GM19455 (cell line): ENCODE results near the gene MGAT4A.
"Not testable (repeated sequence)": the region's sequence is repeated elsewhere in the genome, so short reads cannot be mapped to it uniquely, and the experiment has no call there.

Source experiments
- ATAC-seq: cut with Tn5 transposase; IDR thresholded peaks from one replicate; pipeline ENCODE4 v1.9.1; 2021; ENCODE audit not compliant: unreplicated experiment

Gene MGAT4A

DNA sequence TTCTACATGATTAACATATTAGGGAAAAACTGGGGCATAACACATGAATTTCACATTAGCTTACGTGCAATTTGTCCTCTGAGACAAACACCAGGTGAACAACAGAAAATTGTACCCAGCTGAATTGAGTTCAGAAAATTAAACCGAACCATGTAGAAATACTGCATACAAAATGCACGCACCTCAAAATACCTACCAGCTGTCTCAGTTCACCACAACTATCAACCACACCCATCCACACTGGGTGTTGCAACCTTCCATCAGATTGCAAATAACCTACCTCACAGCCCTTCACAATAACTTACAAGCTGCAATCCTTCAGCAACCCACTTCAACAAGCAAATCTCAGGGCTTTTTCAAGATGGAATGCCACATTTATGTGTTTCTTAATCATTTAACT is 66.6 kb downstream of the MGAT4A start:
- ATAC-seq = no peak

DNA sequence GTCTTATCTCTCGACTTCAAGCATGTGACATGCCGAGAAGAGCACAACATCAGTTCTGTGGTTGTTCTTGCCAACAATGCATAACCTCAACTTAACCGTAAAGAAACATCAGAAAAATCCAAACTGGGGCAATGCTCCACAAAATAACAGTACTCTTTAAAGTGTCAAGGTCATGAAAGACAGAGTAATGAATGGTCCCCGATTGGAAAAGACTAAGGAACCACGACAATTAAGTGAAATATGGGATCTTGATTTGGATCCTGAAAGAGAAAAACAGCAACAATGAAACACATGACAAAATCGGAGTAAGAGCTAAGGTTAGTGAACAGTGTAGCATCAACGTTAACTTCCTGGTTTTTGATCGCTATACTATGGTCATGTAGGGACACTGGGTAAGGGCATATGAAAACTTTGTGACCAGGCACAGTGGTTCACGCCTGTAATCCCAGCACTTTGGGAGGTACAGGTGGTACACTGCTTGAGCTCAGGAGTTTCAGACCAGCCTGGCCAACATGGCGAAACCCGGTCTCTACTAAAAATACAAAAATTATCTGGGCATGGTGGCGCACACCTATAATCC is 67.3 kb downstream of the MGAT4A start:
- ATAC-seq = no peak

DNA sequence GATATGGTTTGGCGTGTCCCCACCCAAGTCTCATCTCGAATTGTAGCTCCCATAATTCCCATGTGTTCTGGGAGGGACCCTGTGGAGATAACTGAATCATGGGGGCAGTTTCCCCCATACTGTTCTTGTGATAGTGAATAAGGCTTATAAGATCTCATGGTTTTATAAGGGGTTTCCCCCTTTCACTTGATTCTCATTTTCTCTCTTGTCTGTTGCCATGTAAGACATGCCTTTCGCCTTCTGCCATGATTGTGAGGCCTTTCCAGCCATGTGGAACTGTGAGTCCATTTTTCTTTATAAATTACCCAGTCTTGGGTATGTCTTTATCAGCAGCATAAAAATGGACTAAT is 71.5 kb downstream of the MGAT4A start:
- ATAC-seq = not testable (repeated sequence)

DNA sequence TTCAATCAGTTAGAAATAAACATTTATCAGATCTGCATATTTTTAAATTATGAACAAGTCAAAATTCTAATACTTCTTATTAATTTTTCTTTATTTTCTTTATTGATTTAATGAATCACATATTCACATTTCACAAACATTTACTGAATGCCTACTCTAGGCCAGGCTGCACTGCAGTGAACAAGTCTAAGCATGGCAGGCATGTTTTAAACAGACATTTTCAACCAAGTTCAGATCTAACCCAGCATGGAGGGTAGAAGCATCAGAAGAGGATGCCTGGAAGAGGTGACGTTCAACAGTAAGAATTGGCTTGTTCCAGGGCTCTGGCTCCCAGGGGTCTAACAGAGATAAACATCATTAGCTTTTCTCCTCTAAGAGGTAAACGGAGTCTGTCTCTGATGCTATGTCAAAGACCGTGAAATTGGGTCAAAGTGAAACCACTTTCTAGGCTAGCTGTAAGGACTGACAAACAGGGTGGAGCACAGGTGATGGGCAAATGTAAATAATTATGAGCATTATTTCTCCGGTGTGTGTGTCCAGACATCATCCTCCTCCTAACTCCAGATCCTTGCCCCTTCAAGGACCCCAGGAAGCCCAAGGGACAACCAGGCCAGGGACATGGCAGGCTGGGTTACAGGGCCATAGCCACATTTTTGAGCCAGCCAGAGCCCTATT is 72.0 kb downstream of the MGAT4A start:
- ATAC-seq = no peak

DNA sequence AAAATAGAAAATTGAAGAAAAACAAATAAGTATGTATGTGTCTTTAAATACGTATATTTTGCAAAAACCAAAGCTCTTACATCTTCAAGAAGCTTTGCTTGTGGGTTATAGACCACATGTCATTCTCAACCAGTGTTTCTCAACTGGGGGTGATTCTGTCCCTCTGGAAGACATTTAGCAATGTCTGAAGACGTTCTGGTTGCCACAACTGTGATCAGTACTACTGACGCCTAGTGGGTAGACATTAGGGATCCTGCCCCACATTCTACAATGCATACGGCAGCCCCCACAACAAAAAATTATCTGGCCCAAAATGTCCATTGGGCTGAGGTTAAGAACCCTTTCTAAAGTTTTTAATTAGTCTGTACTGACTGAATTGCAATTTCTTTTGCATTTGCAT is 74.1 kb downstream of the MGAT4A start:
- no peak for ATAC-seq

DNA sequence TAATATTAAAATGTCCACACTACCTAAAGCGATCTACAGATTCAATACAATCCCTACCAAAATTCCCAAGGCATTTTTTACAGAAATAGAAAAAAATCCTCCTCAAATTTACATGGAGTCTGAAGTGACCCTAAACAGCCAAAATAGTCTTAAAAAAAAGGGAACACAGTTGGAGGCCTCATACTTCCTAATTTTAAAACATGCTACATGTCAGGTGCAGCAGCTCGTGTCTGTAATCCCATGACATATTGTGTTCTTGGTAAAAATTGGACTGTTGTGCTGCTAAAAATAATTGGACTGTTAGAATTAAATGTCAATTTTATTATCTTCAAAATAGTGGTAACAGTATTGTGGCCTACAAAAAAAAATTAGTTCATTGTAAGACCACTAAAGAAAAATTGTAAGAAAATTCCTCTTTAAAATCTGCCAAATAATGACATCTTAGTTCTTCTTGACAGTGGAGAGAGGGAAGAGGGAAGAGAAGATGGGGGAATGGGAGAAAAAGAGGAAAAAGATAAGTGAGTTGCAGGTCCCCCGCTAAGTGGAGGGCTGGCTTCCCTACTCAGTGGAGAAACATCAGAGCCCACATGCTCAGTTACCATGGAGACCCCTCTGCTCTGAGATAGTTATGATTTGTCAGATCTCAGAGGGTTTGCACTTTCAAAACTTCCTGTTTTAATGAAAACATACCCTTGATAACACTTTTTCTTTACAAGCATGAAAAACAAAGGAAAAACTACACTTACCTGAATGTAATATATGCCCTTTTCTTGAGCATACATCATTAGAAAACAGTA is 76.0 kb downstream of the MGAT4A start:
- no peak for ATAC-seq

DNA sequence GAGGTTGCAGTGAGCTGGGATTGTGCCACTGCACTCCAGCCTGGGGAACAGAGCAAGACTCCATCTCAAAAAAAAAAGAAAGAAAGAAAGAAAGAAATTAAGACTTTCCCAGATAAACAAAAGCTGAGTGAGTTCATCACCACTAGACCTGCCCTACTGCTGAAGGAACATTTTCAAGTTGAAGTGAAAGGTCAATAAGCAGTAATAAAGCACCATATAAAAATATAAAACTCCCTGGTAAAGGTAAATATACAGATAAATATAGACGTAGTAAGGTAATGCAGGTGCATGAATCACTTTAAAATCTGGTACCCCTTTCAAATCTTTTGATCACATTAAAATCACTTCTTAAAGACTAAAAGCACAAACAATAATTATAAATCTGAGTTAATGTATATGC is 79.9 kb downstream of the MGAT4A start:
- no peak for ATAC-seq

DNA sequence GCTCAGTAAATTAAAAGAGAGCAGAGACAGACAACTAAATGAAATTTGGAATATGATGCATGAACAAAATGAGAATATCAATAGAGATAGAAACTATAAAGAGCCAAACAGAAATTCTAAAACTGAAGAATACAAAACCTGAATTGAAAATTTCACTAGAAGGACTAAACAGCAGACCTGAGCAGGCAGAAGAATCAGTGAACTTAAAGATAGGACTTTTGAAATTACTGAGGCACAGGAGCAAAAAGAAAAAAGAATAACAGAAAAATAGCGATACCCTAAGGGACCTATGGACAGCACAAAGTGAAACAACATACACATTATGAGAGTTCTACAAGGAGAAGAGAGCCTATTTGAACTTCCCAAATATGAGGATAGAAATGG is 80.9 kb downstream of the MGAT4A start:
- ATAC-seq = no peak

DNA sequence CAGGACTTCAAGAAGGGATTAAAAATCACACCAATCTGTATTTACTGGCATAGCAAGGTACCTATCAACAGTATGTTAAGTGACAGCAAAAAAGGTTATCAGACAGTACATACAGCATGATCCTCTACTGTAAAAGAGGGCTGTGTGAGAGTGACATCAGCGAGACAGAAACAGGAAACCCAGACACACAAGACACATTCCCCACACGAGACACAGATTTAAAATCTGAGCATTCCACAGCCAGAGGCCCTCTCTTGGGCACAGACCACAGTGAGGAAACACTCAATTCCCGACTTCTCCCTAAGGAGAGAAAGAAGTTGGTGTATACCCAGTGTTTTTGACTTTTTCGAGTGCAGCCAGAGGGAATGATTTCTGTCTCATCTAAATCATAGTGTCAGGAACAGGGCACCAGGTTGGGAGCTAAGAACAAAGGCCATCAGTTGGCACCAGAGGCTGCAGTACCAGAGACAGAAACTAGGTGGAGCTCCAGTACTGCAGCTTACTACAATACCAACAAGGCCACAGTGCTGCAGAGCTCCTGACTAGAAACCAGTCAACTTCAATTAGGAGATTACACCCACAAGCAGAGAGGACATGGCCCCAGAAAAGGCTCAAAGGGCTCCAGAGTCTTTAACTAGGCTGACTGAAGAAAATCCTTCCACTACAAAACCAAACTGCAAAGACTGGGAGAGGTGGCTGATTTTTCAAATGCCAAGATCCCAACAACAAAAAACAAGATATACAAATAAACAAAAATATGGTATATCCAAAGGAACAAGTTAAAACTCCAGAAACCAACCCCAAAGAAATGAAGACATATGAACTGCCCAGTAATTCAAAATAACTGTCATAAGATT is 81.6 kb downstream of the MGAT4A start:
- no peak for ATAC-seq

DNA sequence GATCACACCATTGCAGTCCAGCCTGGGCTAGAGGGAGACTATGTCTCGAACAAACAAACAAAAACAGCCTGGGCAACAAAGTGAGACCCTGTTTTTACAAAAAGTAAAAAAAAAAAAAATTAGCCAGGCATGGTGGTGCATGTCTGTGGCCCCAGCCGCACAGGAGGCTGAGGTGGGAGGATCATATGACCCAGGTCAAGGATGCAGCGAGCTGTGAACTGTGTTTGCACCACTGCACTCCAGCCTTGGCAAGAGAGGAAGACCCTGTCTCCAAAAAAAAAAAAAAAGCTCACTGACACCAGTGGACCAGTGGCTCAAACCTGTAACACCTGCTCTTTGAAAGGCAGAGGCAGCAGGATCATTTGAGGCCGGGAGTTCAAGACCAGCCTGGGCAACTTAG is 82.5 kb downstream of the MGAT4A start:
- ATAC-seq = no peak

DNA sequence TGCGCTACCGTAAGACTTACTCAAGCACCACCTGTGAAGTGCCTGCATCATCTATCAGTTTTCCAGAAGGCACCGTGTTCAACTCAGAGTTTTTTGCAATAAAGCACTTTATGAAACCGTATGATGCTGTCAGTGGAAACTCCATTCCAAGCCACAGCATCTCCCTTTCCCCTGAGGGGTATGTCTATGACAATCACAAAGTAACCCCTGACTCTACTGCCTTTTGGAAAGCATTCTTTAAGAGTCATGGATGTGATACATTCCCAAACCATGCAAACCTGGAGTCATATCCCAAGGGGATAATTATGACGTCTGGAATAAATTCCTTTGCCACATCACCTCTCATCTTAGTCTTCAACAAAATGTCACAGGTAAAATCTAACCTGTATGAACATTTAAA is 83.3 kb downstream of the MGAT4A start:
- ATAC-seq = no peak

DNA sequence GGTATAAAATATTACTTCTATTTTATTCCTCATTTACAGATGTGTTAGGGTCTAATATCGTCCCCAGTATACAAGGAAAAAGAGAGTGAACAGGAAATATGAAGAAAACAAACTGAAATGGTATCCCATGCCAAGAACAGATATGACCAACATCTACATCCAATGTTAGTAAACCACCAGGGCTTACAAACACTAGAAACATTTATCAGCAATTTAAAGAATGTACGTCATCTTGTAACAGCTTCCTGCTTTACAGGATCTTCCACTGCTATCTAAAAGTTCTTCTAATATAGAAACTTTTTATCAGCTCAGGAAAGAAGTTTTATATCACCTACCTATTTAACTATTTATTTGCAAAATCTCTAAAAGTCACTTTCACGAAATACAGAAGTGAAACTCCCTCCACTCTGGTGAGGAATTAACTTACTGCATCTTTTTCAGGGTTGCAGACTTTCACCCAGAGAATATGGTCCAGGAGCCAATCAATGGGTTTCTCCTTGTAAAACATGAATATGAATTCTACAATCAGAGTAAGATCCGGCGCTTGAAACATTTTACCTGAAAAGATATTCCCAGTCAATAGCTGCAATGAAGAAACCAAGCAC is 87.3 kb downstream of the MGAT4A start:
- no peak for ATAC-seq

DNA sequence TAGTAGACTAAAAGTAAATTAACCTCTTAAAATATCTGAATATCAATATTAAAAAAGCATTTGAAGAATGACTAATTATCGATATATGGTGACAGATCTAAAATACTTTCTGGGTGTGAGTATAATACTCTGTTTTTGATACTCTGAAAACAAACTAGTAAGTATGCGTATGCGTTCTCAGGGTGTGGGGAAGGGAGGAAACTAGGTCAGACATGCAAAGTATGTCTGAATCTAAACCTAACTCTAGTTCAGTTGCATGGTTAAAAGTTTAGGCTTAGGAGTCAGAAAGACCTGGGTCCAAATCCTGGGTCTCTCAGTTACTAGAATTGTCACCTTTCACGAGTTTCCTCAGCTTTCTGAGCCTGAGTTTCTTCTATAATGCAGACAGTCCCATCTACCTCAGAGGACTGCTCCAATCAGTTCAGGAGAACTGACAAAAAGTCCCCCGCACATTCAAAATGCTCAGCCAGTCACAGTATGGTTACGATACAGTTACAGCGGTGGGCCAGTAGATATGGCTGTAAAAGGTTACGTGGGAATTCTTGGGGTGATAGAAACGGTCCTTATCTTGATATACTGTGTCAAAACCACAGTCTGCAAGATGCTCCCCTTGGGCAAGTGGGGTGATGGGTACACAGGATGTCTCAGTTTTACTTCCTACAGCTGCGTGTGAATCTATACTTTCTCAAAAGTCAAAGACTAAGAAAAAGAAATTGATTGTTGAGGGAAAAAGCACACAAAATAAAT is 93.4 kb downstream of the MGAT4A start:
- peak; percentile 82 for ATAC-seq

DNA sequence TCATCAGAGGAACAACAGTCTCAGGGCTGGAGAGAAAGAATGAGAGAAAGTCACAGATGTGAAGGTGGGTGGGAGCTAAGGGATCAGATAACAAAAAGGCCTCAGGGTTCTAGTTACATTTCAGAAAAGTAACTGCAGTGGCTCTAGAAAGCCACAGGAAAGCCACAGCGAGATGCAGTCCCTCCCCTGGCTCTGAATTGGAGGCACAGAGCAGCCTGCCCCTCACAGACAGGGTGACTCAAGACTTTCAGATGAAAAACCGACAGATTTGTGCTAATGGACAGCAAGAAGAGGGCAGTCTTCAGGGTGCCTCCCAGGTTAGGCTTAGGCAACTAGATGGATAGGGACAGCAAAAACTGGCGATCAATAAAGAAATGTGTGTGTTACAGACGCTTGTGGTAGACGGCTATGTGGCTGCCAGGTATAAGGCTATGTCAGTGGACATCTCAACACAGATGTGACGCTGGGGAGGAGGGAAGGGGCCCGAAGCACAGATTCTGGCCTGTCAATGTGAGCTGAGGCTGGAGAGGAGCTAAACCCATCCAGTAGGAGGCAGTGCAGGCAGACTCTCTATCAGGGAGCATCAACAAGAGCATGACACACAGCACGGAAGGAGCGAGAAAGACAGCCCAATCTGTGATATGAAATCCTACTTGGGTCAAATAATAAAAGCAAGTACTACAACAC is 96.4 kb downstream of the MGAT4A start:
- ATAC-seq = no peak

DNA sequence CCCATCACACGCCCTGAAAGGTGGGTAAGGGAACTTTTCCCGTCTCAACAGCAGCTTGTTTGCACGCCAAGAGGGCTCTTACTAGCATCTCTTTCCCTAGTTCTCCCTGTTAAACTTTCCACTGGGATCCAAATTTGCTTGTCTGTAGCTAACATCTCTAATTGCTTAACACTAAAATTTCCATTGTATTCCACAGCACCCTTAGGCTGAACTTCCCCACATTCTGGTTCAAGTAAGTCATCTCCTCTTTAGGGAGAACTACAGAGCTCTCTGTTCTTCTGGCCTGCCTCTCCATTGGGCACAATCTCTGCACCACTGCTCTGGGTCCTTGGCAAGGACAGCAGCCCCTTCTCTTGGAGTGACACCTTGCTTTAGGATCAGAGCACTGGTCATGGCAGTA is 98.6 kb downstream of the MGAT4A start:
- no peak for ATAC-seq

DNA sequence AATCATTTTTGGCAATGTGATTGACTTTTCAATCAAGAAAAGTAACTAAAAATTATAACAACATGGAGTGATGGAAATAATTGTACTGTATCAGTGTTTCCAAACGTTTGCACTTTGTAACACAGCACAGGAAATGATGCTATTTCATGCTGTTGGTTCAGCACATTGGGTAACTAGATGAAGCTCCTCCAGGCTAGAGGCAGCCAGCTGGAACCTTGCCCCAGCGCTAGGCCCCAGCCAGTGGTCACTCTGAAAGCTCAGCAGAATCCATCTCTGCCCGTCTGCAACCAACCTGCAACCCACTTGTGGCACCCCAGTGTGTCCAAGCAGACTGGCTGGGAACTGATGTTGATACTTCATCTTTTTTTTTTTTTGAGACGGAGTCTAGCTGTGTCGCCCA is 107.3 kb downstream of the MGAT4A start:
- ATAC-seq = no peak

DNA sequence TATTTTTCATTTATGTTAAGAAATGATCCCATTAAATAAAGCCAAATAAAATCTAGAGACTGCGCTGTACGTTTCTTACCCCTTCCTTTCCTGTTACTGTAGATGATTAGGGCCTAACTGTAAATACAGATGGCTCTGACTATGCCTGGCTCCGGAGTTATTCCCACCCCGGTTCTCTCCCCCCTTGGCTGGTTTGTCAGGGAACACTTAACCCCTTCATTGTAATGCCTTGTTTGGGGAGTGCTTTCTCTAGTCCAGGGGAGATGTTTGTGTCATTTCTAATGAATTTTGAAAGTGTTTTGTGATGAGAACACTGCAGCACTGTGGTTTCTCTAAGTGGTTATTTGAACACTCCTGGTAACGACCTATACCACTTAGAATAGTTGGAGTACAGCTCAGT is 113.8 kb downstream of the MGAT4A start:
- no peak for ATAC-seq

DNA sequence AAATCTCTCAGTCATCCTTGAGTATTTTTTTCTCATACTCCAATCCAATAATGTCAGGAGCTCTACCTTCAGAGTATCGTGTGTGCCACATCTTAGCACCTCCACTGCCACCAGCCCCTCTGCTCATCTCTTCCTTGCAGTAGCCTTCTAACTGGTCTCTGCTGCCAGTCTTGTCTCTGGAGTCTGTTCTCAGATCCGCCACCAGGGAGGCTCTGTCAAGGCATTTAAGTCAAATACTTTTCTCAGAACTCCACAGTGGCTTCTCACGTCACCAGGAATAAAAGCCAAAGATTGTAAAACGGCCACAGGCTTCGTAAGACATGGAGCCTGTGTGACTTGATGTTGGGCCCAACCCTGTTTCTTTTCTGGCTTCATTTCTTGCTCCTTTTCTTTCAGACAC is 115.5 kb downstream of the MGAT4A start:
- no peak for ATAC-seq

DNA sequence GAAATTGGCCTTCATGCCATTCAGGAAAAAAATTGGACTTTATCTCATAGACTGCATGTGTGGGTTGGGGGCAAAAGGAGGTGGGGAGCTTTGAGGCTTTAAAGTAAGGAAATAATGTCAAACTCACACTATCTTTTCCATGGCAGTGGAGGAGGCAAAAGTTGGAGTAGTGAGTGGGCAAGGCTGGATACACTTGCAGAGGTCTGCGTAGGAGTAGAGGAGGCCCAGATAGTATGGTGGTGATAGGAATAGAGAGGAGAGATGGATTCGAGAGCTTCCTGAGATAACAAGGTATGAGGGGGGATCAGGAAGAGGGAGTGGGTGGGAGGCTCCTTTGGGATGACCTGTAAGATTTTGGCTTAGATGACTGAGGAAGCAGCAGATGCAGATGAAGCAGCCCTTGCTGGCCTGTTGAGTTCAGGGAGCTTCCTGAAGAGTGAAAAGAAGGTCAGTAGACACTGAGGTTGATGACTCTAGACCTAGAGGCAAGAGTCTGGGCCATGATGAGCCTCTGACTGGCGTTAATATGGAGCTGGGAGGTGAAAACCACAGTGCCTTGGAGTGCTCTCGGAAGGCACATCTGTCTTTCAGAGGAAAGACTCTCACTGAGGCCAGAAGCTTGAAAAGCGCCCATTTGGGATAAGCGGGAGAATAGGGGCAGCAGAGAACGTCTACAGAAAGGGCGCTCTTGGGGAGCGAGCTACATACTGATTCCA is 116.8 kb downstream of the MGAT4A start:
- ATAC-seq = no peak
